HG03378 (cell line): ENCODE results near the gene RBM38.
"Not testable (repeated sequence)": the region's sequence is repeated elsewhere in the genome, so short reads cannot be mapped to it uniquely, and the experiment has no call there.

ENCODE experiments used
- ATAC-seq: cut with Tn5 transposase; IDR thresholded peaks from one replicate; pipeline ENCODE4 v1.9.1; 2021; ENCODE audit warnings: mild to moderate bottlenecking, moderate library complexity; ENCODE audit not compliant: unreplicated experiment

Gene RBM38

GRCh38 chr20:57390604-57391438, at the start of gene RBM38:
Gene RBM38, plus strand, starts transcription at chr20:57391396. Its CDS starts 186 bp downstream, at chr20:57391582.
- ATAC-seq = no peak

GRCh38 chr20:57341663-57342062, 49.5 kb upstream of the RBM38 start:
- ATAC-seq = no peak

- ATAC-seq = no peak
Measured at GRCh38 chr20:57342829-57343228, 48.4 kb upstream of the RBM38 start.

- no peak for ATAC-seq
Measured at GRCh38 chr20:57346477-57346876, 44.7 kb upstream of the RBM38 start.

- no peak for ATAC-seq
Measured at GRCh38 chr20:57347393-57347792, 43.8 kb upstream of the RBM38 start.

- ATAC-seq = not testable (repeated sequence)
Measured at GRCh38 chr20:57348200-57348921, 42.8 kb upstream of the RBM38 start.

GRCh38 chr20:57348922-57349574, 42.1 kb upstream of the RBM38 start:
- ATAC-seq = not testable (repeated sequence)

GRCh38 chr20:57350081-57350710, 41.0 kb upstream of the RBM38 start:
- ATAC-seq = no peak

- not testable (repeated sequence) for ATAC-seq
Measured at GRCh38 chr20:57350726-57351041, 40.5 kb upstream of the RBM38 start.

- ATAC-seq = peak; percentile 76
Measured at GRCh38 chr20:57351042-57351783, 40.0 kb upstream of the RBM38 start, which contains the start of gene RAE1. Gene RAE1, plus strand, starts transcription at chr20:57351255. Its CDS starts 2,784 bp downstream, at chr20:57354039.

GRCh38 chr20:57352305-57352704, 38.9 kb upstream of the RBM38 start:
- ATAC-seq = no peak

GRCh38 chr20:57353351-57353750, 37.8 kb upstream of the RBM38 start:
- no peak for ATAC-seq

GRCh38 chr20:57361517-57361916, 29.7 kb upstream of the RBM38 start:
- no peak for ATAC-seq

GRCh38 chr20:57364451-57364850, 26.7 kb upstream of the RBM38 start:
- ATAC-seq = no peak

- ATAC-seq = no peak
Measured at GRCh38 chr20:57369596-57369995, 21.6 kb upstream of the RBM38 start.

GRCh38 chr20:57370316-57370715, 20.9 kb upstream of the RBM38 start:
- no peak for ATAC-seq

GRCh38 chr20:57371363-57371762, 19.8 kb upstream of the RBM38 start:
- no peak for ATAC-seq

- ATAC-seq = no peak
Measured at GRCh38 chr20:57372157-57372556, 19.0 kb upstream of the RBM38 start.

GRCh38 chr20:57372581-57373350, 18.4 kb upstream of the RBM38 start:
- no peak for ATAC-seq
